Activated naive CD8-positive, alpha-beta T cell treated with anti-CD3 and anti-CD28 coated beads, Interleukin-2, amount 10 ng/mL, durations not matched to agents 7 days and 5 days (primary cell): ENCODE measurements around the gene TAP2. TPM values are rescaled to one million over a fixed set of nuclear protein-coding genes. Genes with fewer than 3 reads are reported as not detected.

Source experiments
- ATAC-seq: fragments of 150-1000 bp; cut with Tn5 transposase; one replicate; pipeline ENCODE4 v1.10.0; 2021; ENCODE audit warnings: low read depth, moderate library complexity
- POLR2A ChIA-PET: fragments of 350-600 bp; sonication (Branson Sonifier 250); formaldehyde crosslinking; loops from one replicate; lab custom pipeline; 2021; ENCODE audit warnings: antibody characterized with exemption; lab: Charles Lee
- DNase-seq: peaks from one replicate; pipeline ENCODE4 v3.0.0; 2021
- H3K27ac Mint-ChIP-seq: one replicate; pipeline ENCODE4 v1.8.0; 2022; ENCODE audit warnings: mild to moderate bottlenecking, mixed read lengths
- H3K27me3 Mint-ChIP-seq: one replicate; pipeline ENCODE4 v1.8.0; 2022; ENCODE audit warnings: mild to moderate bottlenecking, moderate library complexity, mixed read lengths
- H3K36me3 Mint-ChIP-seq: one replicate; pipeline ENCODE4 v1.8.0; 2021; ENCODE audit warnings: mild to moderate bottlenecking, mixed read lengths
- H3K4me1 Mint-ChIP-seq: one replicate; pipeline ENCODE4 v1.8.0; 2021; ENCODE audit warnings: mixed read lengths
- H3K4me3 Mint-ChIP-seq: one replicate; pipeline ENCODE4 v1.8.0; 2022; ENCODE audit warnings: mild to moderate bottlenecking, moderate library complexity, mixed read lengths
- H3K9me3 Mint-ChIP-seq: one replicate; pipeline ENCODE4 v1.8.0; 2021; ENCODE audit warnings: mixed read lengths
- total RNA-seq, 2 experiments: library from RNA; stranded (reverse); gene quantifications; one replicate each; pipeline ENCODE4 v1.2.3, GENCODE V29; 2021

TAP2 gene
- total RNA-seq, 2 experiments from 2014 or later, result 209 to 210 TPM

GRCh38 chr6:32840604-32841246, 2.2 kb upstream of the TAP2 start:
- no peaks in the 10 kb centered on the region for H3K27me3 Mint-ChIP-seq
- peaks cover 61% of the 10 kb centered on the region for H3K4me1 Mint-ChIP-seq
- DNase-seq (peak; percentile 65), ATAC-seq (peak; percentile 7)
- H3K4me3 Mint-ChIP-seq, result peak overlapping the region; percentile 97
- no peaks in the 10 kb centered on the region for H3K9me3 Mint-ChIP-seq
- peak overlapping the region; percentile 100 for H3K27ac Mint-ChIP-seq
- H3K36me3 Mint-ChIP-seq, result peaks cover 67% of the 10 kb centered on the region
- POLR2A ChIA-PET, result interaction anchor here (1.4 to 10.7 kb wide), 6 partner anchors 10 to 140 kb away, joined by 3 to 773 read pairs (median 76); partner anchors contain the start of genes BRD2, PSMB9 and TAP1

GRCh38 chr6:32839356-32839755, 817 bp upstream of the TAP2 start:
- Mint-ChIP-seq H3K27ac (peak overlapping the region; percentile 100), H3K9me3 (no peaks in the 10 kb centered on the region), H3K4me3 (peak overlapping the region; percentile 72), H3K36me3 (peaks cover 66% of the 10 kb centered on the region), H3K27me3 (no peaks in the 10 kb centered on the region), H3K4me1 (peaks cover 65% of the 10 kb centered on the region)
- ATAC-seq, result no peak
- no peak for DNase-seq
- POLR2A ChIA-PET, result interaction anchor here (1.0 to 10.7 kb wide), 10 partner anchors 11 to 145 kb away, joined by 3 to 773 read pairs (median 12); partner anchors contain the start of genes BRD2, HLA-DMB, PSMB9 and TAP1

GRCh38 chr6:32837651-32838113, 857 bp downstream of the TAP2 start:
- DNase-seq, result no peak
- H3K4me3 Mint-ChIP-seq, result peak overlapping the region; percentile 72
- H3K27ac Mint-ChIP-seq, result peak overlapping the region; percentile 100
- ATAC-seq, result no peak
- no peaks in the 10 kb centered on the region for H3K27me3 Mint-ChIP-seq
- H3K36me3 Mint-ChIP-seq, result peaks cover 70% of the 10 kb centered on the region
- no peaks in the 10 kb centered on the region for H3K9me3 Mint-ChIP-seq
- peaks cover 77% of the 10 kb centered on the region for H3K4me1 Mint-ChIP-seq
- POLR2A ChIA-PET, result interaction anchor here (0.9 to 10.7 kb wide), 16 partner anchors 10 to 642 kb away, joined by 3 to 773 read pairs (median 7); partner anchors contain the start of genes BRD2, HLA-DMA, HLA-DMB and PSMB9

- DNase-seq, result no peak
- no peaks in the 10 kb centered on the region for H3K27me3 Mint-ChIP-seq
- H3K36me3 Mint-ChIP-seq, result peaks cover 63% of the 10 kb centered on the region
- POLR2A ChIA-PET, result interaction anchor here (2.2 to 10.7 kb wide), 3 partner anchors 9 to 136 kb away, joined by 14 to 773 read pairs (median 323); partner anchors contain the start of genes BRD2, PSMB9 and TAP1
- peaks cover 75% of the 10 kb centered on the region for H3K4me1 Mint-ChIP-seq
- peak overlapping the region; percentile 72 for H3K4me3 Mint-ChIP-seq
- peak overlapping the region; percentile 100 for H3K27ac Mint-ChIP-seq
- no peaks in the 10 kb centered on the region for H3K9me3 Mint-ChIP-seq
- ATAC-seq, result no peak
These were observed 1.7 kb downstream of the TAP2 start for GRCh38 chr6:32836873-32837272.

GRCh38 chr6:32835167-32835893, 3.2 kb downstream of the TAP2 start:
- Mint-ChIP-seq H3K9me3 (no peaks in the 10 kb centered on the region), H3K27me3 (no peaks in the 10 kb centered on the region), H3K4me1 (peaks cover 69% of the 10 kb centered on the region), H3K27ac (peak overlapping the region; percentile 65), H3K36me3 (peaks cover 62% of the 10 kb centered on the region), H3K4me3 (peak overlapping the region; percentile 72)
- ATAC-seq, result no peak
- no peak for DNase-seq
- POLR2A ChIA-PET, result no interaction called here

- peak overlapping the region; percentile 39 for H3K27ac Mint-ChIP-seq
- POLR2A ChIA-PET, result interaction anchor here (1.0 kb wide), 1 partner anchor 12 kb away, joined by 3 read pairs; no protein-coding TSS in a partner anchor
- ATAC-seq, result no peak
- DNase-seq, result no peak
- H3K9me3 Mint-ChIP-seq, result no peaks in the 10 kb centered on the region
- H3K4me1 Mint-ChIP-seq, result peaks cover 58% of the 10 kb centered on the region
- peaks cover 66% of the 10 kb centered on the region for H3K36me3 Mint-ChIP-seq
- peak overlapping the region; percentile 29 for H3K4me3 Mint-ChIP-seq
- no peaks in the 10 kb centered on the region for H3K27me3 Mint-ChIP-seq
These were observed 4.9 kb downstream of the TAP2 start for GRCh38 chr6:32833664-32834063.

- Mint-ChIP-seq H3K4me3 (no peak overlapping the region), H3K9me3 (no peaks in the 10 kb centered on the region), H3K27ac (peak overlapping the region; percentile 4), H3K36me3 (peaks cover 65% of the 10 kb centered on the region), H3K4me1 (peaks cover 65% of the 10 kb centered on the region), H3K27me3 (no peaks in the 10 kb centered on the region)
- ATAC-seq (no peak), DNase-seq (no peak)
- POLR2A ChIA-PET, result interaction anchor here (1.0 to 1.2 kb wide), 2 partner anchors 11 to 13 kb away, joined by 3 to 5 read pairs; no protein-coding TSS in a partner anchor
These were observed 6.0 kb downstream of the TAP2 start for GRCh38 chr6:32832535-32832934.

- H3K36me3 Mint-ChIP-seq, result peaks cover 56% of the 10 kb centered on the region
- peak overlapping the region; percentile 4 for H3K27ac Mint-ChIP-seq
- H3K4me3 Mint-ChIP-seq, result no peak overlapping the region
- POLR2A ChIA-PET, result interaction anchor here (1.0 kb wide), 1 partner anchor 141 kb away, joined by 3 read pairs; no protein-coding TSS in a partner anchor
- H3K27me3 Mint-ChIP-seq, result no peaks in the 10 kb centered on the region
- DNase-seq, result no peak
- peaks cover 57% of the 10 kb centered on the region for H3K4me1 Mint-ChIP-seq
- no peak for ATAC-seq
- H3K9me3 Mint-ChIP-seq, result no peaks in the 10 kb centered on the region
These were observed 7.6 kb downstream of the TAP2 start for GRCh38 chr6:32830936-32831335.

- ATAC-seq (no peak), DNase-seq (no peak)
- POLR2A ChIA-PET, result no interaction called here
- no peaks in the 10 kb centered on the region for H3K27me3 Mint-ChIP-seq
- H3K4me1 Mint-ChIP-seq, result peaks cover 49% of the 10 kb centered on the region
- H3K27ac Mint-ChIP-seq, result peak overlapping the region; percentile 62
- peaks cover 48% of the 10 kb centered on the region for H3K36me3 Mint-ChIP-seq
- no peak overlapping the region for H3K4me3 Mint-ChIP-seq
- H3K9me3 Mint-ChIP-seq, result no peaks in the 10 kb centered on the region
These were observed 8.5 kb downstream of the TAP2 start for GRCh38 chr6:32830017-32830416.

- ATAC-seq, result no peak
- H3K4me1 Mint-ChIP-seq, result peaks cover 45% of the 10 kb centered on the region
- POLR2A ChIA-PET, result interaction anchor here (3.4 kb wide), 1 partner anchor 8 kb away, joined by 14 read pairs; the partner anchor contains the start of gene TAP2
- H3K36me3 Mint-ChIP-seq, result peaks cover 45% of the 10 kb centered on the region
- no peaks in the 10 kb centered on the region for H3K9me3 Mint-ChIP-seq
- H3K4me3 Mint-ChIP-seq, result no peak overlapping the region
- H3K27me3 Mint-ChIP-seq, result no peaks in the 10 kb centered on the region
- no peak for DNase-seq
- peak overlapping the region; percentile 40 for H3K27ac Mint-ChIP-seq
These were observed 9.0 kb downstream of the TAP2 start for GRCh38 chr6:32829495-32829894.

GRCh38 chr6:32827025-32827424, 11.5 kb downstream of the TAP2 start:
- no peak overlapping the region for H3K4me3 Mint-ChIP-seq
- no peak for ATAC-seq
- POLR2A ChIA-PET, result interaction anchor here (2.1 to 3.4 kb wide), 2 partner anchors 11 to 41 kb away, joined by 5 to 14 read pairs; partner anchors contain the start of gene TAP2
- H3K27me3 Mint-ChIP-seq, result no peaks in the 10 kb centered on the region
- H3K4me1 Mint-ChIP-seq, result peaks cover 24% of the 10 kb centered on the region
- no peaks in the 10 kb centered on the region for H3K9me3 Mint-ChIP-seq
- no peak for DNase-seq
- H3K36me3 Mint-ChIP-seq, result peaks cover 26% of the 10 kb centered on the region
- H3K27ac Mint-ChIP-seq, result peak overlapping the region; percentile 66

GRCh38 chr6:32825966-32826365, 12.6 kb downstream of the TAP2 start:
- Mint-ChIP-seq H3K27ac (no peak overlapping the region), H3K4me3 (no peak overlapping the region), H3K4me1 (peaks cover 19% of the 10 kb centered on the region), H3K27me3 (no peaks in the 10 kb centered on the region), H3K9me3 (no peaks in the 10 kb centered on the region), H3K36me3 (peaks cover 19% of the 10 kb centered on the region)
- DNase-seq (no peak), ATAC-seq (no peak)
- POLR2A ChIA-PET, result interaction anchor here (2.1 to 3.4 kb wide), 2 partner anchors 12 to 42 kb away, joined by 5 to 14 read pairs; partner anchors contain the start of gene TAP2

- Mint-ChIP-seq H3K27me3 (no peaks in the 10 kb centered on the region), H3K36me3 (no peaks in the 10 kb centered on the region), H3K9me3 (no peaks in the 10 kb centered on the region), H3K4me3 (no peak overlapping the region), H3K4me1 (peaks cover 10% of the 10 kb centered on the region), H3K27ac (no peak overlapping the region)
- DNase-seq, result no peak
- no peak for ATAC-seq
- POLR2A ChIA-PET, result interaction anchor here (1.3 kb wide), 1 partner anchor 152 kb away, joined by 3 read pairs; no protein-coding TSS in a partner anchor
These were observed 18.8 kb downstream of the TAP2 start for GRCh38 chr6:32819729-32820128.
